Parathyroid adenoma (tissue), 2 donors: ENCODE data around the gene PAIP2.

Source experiments
- H2AFZ ChIP-seq: fragments of 300-600 bp; sonication (generic); one replicate; pipeline ENCODE4 v1.7.0; 2017; ENCODE audit warnings: antibody characterized with exemption, mild to moderate bottlenecking
- H3K27ac ChIP-seq: fragments of 300-600 bp; sonication (generic); one replicate; pipeline ENCODE4 v1.7.0; 2017
- H3K27me3 ChIP-seq: fragments of 300-600 bp; sonication (generic); one replicate; pipeline ENCODE4 v1.7.0; 2017; ENCODE audit warnings: low read length; ENCODE audit not compliant: control insufficient read depth, insufficient read depth
- H3K36me3 ChIP-seq: fragments of 300-600 bp; sonication (generic); one replicate; pipeline ENCODE4 v1.7.0; 2017; ENCODE audit warnings: low read length; ENCODE audit not compliant: control insufficient read depth, insufficient read depth
- H3K4me1 ChIP-seq: fragments of 300-600 bp; sonication (generic); one replicate; pipeline ENCODE4 v1.7.0; 2017; ENCODE audit warnings: control low read depth
- H3K4me2 ChIP-seq: fragments of 300-600 bp; sonication (generic); one replicate; pipeline ENCODE4 v1.7.0; 2017; ENCODE audit warnings: low read length
- H3K4me3 ChIP-seq: fragments of 300-600 bp; sonication (generic); one replicate; pipeline ENCODE4 v1.7.0; 2017; ENCODE audit warnings: low read depth, low read length
- H3K79me2 ChIP-seq: fragments of 300-600 bp; sonication (generic); one replicate; pipeline ENCODE4 v1.7.0; 2017; ENCODE audit warnings: control low read depth
- H3K9ac ChIP-seq: fragments of 300-600 bp; sonication (generic); one replicate; pipeline ENCODE4 v1.7.0; 2017; ENCODE audit warnings: mild to moderate bottlenecking
- H3K9me3 ChIP-seq: fragments of 300-600 bp; sonication (generic); one replicate; pipeline ENCODE4 v1.7.0; 2017; ENCODE audit warnings: low read length; ENCODE audit not compliant: control insufficient read depth
- TF ChIP-seq, protein P1 (sequence below): fragments of 300-600 bp; sonication (generic); IDR thresholded peaks from one replicate; pipeline ENCODE4 v1.7.0; 2017; ENCODE audit warnings: antibody characterized with exemption, mild to moderate bottlenecking
- donor health status: primary hyperparathyroidism.

The PAIP2 gene

DNA sequence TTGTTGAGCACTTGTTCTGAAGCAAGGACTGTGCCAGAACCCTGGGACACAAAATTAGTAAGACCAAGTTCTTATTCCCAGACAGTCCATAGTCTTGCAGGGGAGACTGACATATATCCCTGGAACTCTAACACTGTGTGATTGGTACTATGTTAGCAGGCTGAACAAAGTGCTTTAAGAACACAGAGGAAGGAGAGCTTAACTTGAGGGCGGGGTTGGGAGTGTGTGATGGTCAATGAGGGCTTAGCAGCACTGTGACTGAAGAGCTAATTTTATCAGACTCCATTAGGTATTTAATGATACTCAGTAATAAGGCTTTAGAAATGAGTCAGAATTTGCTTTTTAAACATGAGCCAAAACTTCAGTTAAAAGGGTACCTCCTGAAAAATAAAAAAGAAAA, 77.1 kb downstream of the PAIP2 start:
- no peak overlapping the region for H2AFZ ChIP-seq
- no peaks in the 10 kb centered on the region for H3K27me3 ChIP-seq
- no peak overlapping the region for H3K27ac ChIP-seq
- H3K9me3 ChIP-seq: no peaks in the 10 kb centered on the region
- no peaks in the 10 kb centered on the region for H3K36me3 ChIP-seq
- TF ChIP-seq, protein P1, sequence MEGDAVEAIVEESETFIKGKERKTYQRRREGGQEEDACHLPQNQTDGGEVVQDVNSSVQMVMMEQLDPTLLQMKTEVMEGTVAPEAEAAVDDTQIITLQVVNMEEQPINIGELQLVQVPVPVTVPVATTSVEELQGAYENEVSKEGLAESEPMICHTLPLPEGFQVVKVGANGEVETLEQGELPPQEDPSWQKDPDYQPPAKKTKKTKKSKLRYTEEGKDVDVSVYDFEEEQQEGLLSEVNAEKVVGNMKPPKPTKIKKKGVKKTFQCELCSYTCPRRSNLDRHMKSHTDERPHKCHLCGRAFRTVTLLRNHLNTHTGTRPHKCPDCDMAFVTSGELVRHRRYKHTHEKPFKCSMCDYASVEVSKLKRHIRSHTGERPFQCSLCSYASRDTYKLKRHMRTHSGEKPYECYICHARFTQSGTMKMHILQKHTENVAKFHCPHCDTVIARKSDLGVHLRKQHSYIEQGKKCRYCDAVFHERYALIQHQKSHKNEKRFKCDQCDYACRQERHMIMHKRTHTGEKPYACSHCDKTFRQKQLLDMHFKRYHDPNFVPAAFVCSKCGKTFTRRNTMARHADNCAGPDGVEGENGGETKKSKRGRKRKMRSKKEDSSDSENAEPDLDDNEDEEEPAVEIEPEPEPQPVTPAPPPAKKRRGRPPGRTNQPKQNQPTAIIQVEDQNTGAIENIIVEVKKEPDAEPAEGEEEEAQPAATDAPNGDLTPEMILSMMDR: no peak
- H3K9ac ChIP-seq: no peak overlapping the region
- no peaks in the 10 kb centered on the region for H3K79me2 ChIP-seq
- H3K4me2 ChIP-seq: no peak overlapping the region
- no peak overlapping the region for H3K4me3 ChIP-seq
- no peaks in the 10 kb centered on the region for H3K4me1 ChIP-seq
